H1 (cell line): ENCODE data around the gene MPPED2. TPM values are rescaled to one million over a fixed set of nuclear protein-coding genes. Genes with fewer than 3 reads are reported as not detected.

Experiments
- CTCF ChIA-PET: fragments of 300-600 bp; sonication (Branson Sonifier 250); formaldehyde crosslinking; loops from one replicate; lab custom pipeline; 2021; ENCODE audit not compliant: partially characterized antibody; lab: Charles Lee
- POLR2A ChIA-PET: fragments of 300-600 bp; sonication (Branson Sonifier 250); formaldehyde crosslinking; loops from one replicate; lab custom pipeline; 2021; ENCODE audit warnings: inconsistent platforms; ENCODE audit not compliant: partially characterized antibody; lab: Charles Lee
- DNase-seq, 2 experiments: peaks; one replicate each; pipeline versions ENCODE4 v3.0.0 to v3.0.0-alpha.2; 2010 to 2022; ENCODE audit warnings: low spot score in 2 of 2, low read depth in 1 of 2, mixed read lengths in 1 of 2
- FAIRE-seq: peaks from 2 replicates; lab custom pipeline; 2011; peaks lifted over from hg19 to GRCh38; lab: Jason Lieb, UNC
- H2AFZ ChIP-seq: 2 replicates; pipeline ENCODE4 v1.8.1; 2012; ENCODE audit warnings: low read length, inconsistent platforms
- H2AK5ac ChIP-seq: 2 replicates; pipeline ENCODE4 v1.6.1; 2013; ENCODE audit warnings: low read depth, low read length
- H2BK120ac ChIP-seq: replicated peaks from 2 replicates; pipeline ENCODE3; 2013; ENCODE audit warnings: low read depth, low read length, inconsistent platforms
- H2BK12ac ChIP-seq: 2 replicates; pipeline ENCODE4 v1.6.1; 2013; ENCODE audit warnings: low read depth, low read length
- H2BK15ac ChIP-seq: 2 replicates; pipeline ENCODE4 v1.6.1; 2013; ENCODE audit warnings: low read length
- H2BK20ac ChIP-seq: 2 replicates; pipeline ENCODE4 v1.6.1; 2013; ENCODE audit warnings: low read length
- H2BK5ac ChIP-seq: 2 replicates; pipeline ENCODE4 v1.6.1; 2013; ENCODE audit warnings: low read depth, low read length
- H3K14ac ChIP-seq: 2 replicates; pipeline ENCODE4 v1.6.1; 2013; ENCODE audit warnings: inconsistent platforms; ENCODE audit not compliant: insufficient read length
- H3K18ac ChIP-seq: 2 replicates; pipeline ENCODE4 v1.6.1; 2013; ENCODE audit warnings: low read length; ENCODE audit errors: extremely low read depth
- H3K23ac ChIP-seq: 2 replicates; pipeline ENCODE4 v1.6.1; 2013; ENCODE audit warnings: inconsistent platforms; ENCODE audit not compliant: insufficient read length
- H3K23me2 ChIP-seq: 2 replicates; pipeline ENCODE4 v1.6.1; 2013; ENCODE audit warnings: low read depth, low read length
- H3K27ac ChIP-seq: 2 replicates; pipeline ENCODE4 v1.6.1; 2011; ENCODE audit warnings: low read depth, low read length, inconsistent platforms
- H3K27me3 ChIP-seq, 4 experiments: replicated peaks in 1 of 4; 1 replicate in 1 of 4; 2 replicates in 3 of 4; pipeline versions ENCODE4 v1.6.1 to v1.8.1; 2011 to 2013; ENCODE audit warnings: low read length in 3 of 4, mild to moderate bottlenecking in 3 of 4, inconsistent platforms in 2 of 4, mixed read lengths in 2 of 4, moderate library complexity in 1 of 4; ENCODE audit not compliant: control insufficient read depth in 3 of 4, insufficient read depth in 3 of 4; ENCODE audit errors: extremely low read depth in 1 of 4
- H3K36me3 ChIP-seq, 4 experiments: 2 replicates each; pipeline versions ENCODE4 v1.6.1 to v1.8.1; 2011 to 2013; ENCODE audit warnings: mild to moderate bottlenecking in 4 of 4, low read length in 3 of 4, moderate library complexity in 2 of 4, control low read depth in 1 of 4, inconsistent platforms in 1 of 4; ENCODE audit not compliant: insufficient read depth in 4 of 4, control insufficient read depth in 2 of 4
- H3K4ac ChIP-seq: replicated peaks from 2 replicates; pipeline ENCODE3; 2013; ENCODE audit warnings: low read length, low read depth, mixed read lengths, inconsistent platforms; ENCODE audit not compliant: insufficient read length
- H3K4me1 ChIP-seq, 4 experiments: replicated peaks in 1 of 4; 1 replicate in 1 of 4; 2 replicates in 3 of 4; pipeline versions ENCODE4 v1.6.1 to v1.8.1; 2011 to 2013; ENCODE audit warnings: low read length in 3 of 4, inconsistent platforms in 2 of 4, mixed read lengths in 1 of 4; ENCODE audit not compliant: insufficient read depth in 4 of 4, control insufficient read depth in 3 of 4
- H3K4me2 ChIP-seq, 2 experiments: 2 replicates each; pipeline versions ENCODE4 v1.6.1 to v1.8.1; 2011 to 2013; ENCODE audit warnings: low read depth in 2 of 2, low read length in 2 of 2, control low read depth in 1 of 2, inconsistent platforms in 1 of 2, mild to moderate bottlenecking in 1 of 2; ENCODE audit not compliant: insufficient read depth in 1 of 2
- H3K4me3 ChIP-seq, 4 experiments: fragments of 200-600, 300-600 bp in 1 of 4; sonication (generic), shearing (Covaris generic), sonication (Bioruptor Twin) in 1 of 4; 2 replicates each; pipeline versions ENCODE4 v1.5.1 to v1.8.1; 2011 to 2016; ENCODE audit warnings: low read length in 4 of 4, low read depth in 3 of 4, control low read depth in 2 of 4, inconsistent platforms in 2 of 4, mild to moderate bottlenecking in 2 of 4, mixed read lengths in 1 of 4, moderate library complexity in 1 of 4; ENCODE audit not compliant: insufficient read depth in 2 of 4; ENCODE audit errors: extremely low read depth in 1 of 4
- H3K56ac ChIP-seq: replicated peaks from 2 replicates; pipeline ENCODE3; 2013; ENCODE audit warnings: low read depth, mild to moderate bottlenecking, mixed read lengths, low read length, inconsistent platforms; ENCODE audit not compliant: insufficient read length
- H3K79me1 ChIP-seq: 2 replicates; pipeline ENCODE4 v1.6.1; 2013; ENCODE audit warnings: low read depth, low read length, control low read depth
- H3K79me2 ChIP-seq, 2 experiments: 2 replicates each; pipeline versions ENCODE4 v1.6.1 to v1.8.1; 2012 to 2013; ENCODE audit warnings: low read length in 2 of 2, mild to moderate bottlenecking in 2 of 2, inconsistent platforms in 1 of 2; ENCODE audit not compliant: insufficient read depth in 2 of 2, control insufficient read depth in 1 of 2
- H3K9ac ChIP-seq, 4 experiments: replicated peaks in 1 of 4; 1 replicate in 1 of 4; 2 replicates in 3 of 4; pipeline versions ENCODE4 v1.6.1 to v1.8.1; 2011 to 2013; ENCODE audit warnings: low read depth in 3 of 4, low read length in 3 of 4, control low read depth in 2 of 4, mild to moderate bottlenecking in 2 of 4, moderate library complexity in 2 of 4, inconsistent platforms in 1 of 4; ENCODE audit errors: extremely low read depth in 1 of 4
- H3K9me3 ChIP-seq, 2 experiments: 2 replicates each; pipeline versions ENCODE4 v1.6.1 to v1.8.1; 2012 to 2013; ENCODE audit warnings: mild to moderate bottlenecking in 2 of 2, moderate library complexity in 2 of 2, control low read depth in 1 of 2, inconsistent platforms in 1 of 2, low read depth in 1 of 2, low read length in 1 of 2, mixed read lengths in 1 of 2; ENCODE audit not compliant: insufficient read depth in 2 of 2
- H4K20me1 ChIP-seq, 2 experiments: replicated peaks in 1 of 2; 2 replicates each; pipeline versions ENCODE3 to v1.8.1; 2011 to 2013; ENCODE audit warnings: inconsistent platforms in 2 of 2, low read length in 2 of 2, mild to moderate bottlenecking in 1 of 2; ENCODE audit not compliant: insufficient read depth in 2 of 2, control insufficient read depth in 1 of 2
- H4K5ac ChIP-seq: 2 replicates; pipeline ENCODE4 v1.6.1; 2013; ENCODE audit warnings: low read length, low read depth, mixed read lengths, inconsistent platforms; ENCODE audit not compliant: insufficient read length
- H4K8ac ChIP-seq: 2 replicates; pipeline ENCODE4 v1.8.0; 2013; ENCODE audit warnings: mild to moderate bottlenecking, moderate library complexity, low read length, inconsistent platforms; ENCODE audit not compliant: insufficient read depth; ENCODE audit errors: extremely low read depth
- H4K91ac ChIP-seq: replicated peaks from 2 replicates; pipeline ENCODE3; 2013; ENCODE audit warnings: low read length, mixed read lengths, inconsistent platforms; ENCODE audit not compliant: insufficient read length
- ASH2L ChIP-seq: fragments of 200-600, 300-600 bp; sonication (generic); IDR thresholded peaks from one replicate; pipeline ENCODE4 v1.7.1; 2017; ENCODE audit warnings: low read length
- BCL11A ChIP-seq, 2 experiments: IDR thresholded peaks; one replicate each; pipeline ENCODE4 v1.6.1; 2011; ENCODE audit warnings: low read depth in 2 of 2, low read length in 2 of 2, mild to moderate bottlenecking in 2 of 2
- EGR1 ChIP-seq: IDR thresholded peaks from 2 replicates; pipeline ENCODE4 v1.6.1; 2011; ENCODE audit warnings: low read depth, low read length, borderline replicate concordance
- GTF2F1 ChIP-seq: IDR thresholded peaks from 2 replicates; pipeline ENCODE4 v1.6.1; 2012; ENCODE audit warnings: low read depth, low read length, improper control_type of control experiment, borderline replicate concordance
- KDM1A ChIP-seq: fragments of 200-600, 300-600 bp; sonication (generic); IDR thresholded peaks from 2 replicates; pipeline ENCODE4 v1.7.1; 2016; ENCODE audit warnings: mild to moderate bottlenecking, low read length, borderline replicate concordance
- KDM4A ChIP-seq: IDR thresholded peaks from one replicate; pipeline ENCODE4 v1.7.1; 2012; ENCODE audit warnings: low read depth, mild to moderate bottlenecking, moderate library complexity, low read length, inconsistent platforms; ENCODE audit not compliant: severe bottlenecking
- POLR2AphosphoS5 ChIP-seq: IDR thresholded peaks from 2 replicates; pipeline ENCODE4 v1.6.1; 2011; ENCODE audit warnings: low read depth, low read length
- SIN3A ChIP-seq, 2 experiments: IDR thresholded peaks in 1 of 2; conservative IDR thresholded peaks in 1 of 2; 2 replicates each; pipeline ENCODE4 v1.6.1; 2011 to 2012; ENCODE audit warnings: low read length in 2 of 2, improper control_type of control experiment in 1 of 2, low read depth in 1 of 2, mild to moderate bottlenecking in 1 of 2
- YY1 ChIP-seq: IDR thresholded peaks from 2 replicates; pipeline ENCODE4 v1.6.1; 2011; ENCODE audit warnings: low read depth, mild to moderate bottlenecking, low read length
- WGBS, 2 experiments: shearing (Covaris generic) in 1 of 2; methylation state at CpG; one replicate each; pipeline versions ENCODE4 v1.1.6 to v1.1.7; 2013 to 2015; ENCODE audit warnings: low lambda C conversion rate in 2 of 2, mixed read lengths in 2 of 2, inconsistent platforms in 1 of 2, low coverage in 1 of 2, missing lambda C conversion rate in 1 of 2; ENCODE audit not compliant: insufficient replicate concordance in 2 of 2, insufficient coverage in 1 of 2, insufficient read length in 1 of 2; ENCODE audit errors: extremely low coverage in 1 of 2, missing lambda C conversion rate in 1 of 2; 5-methylcytosine and 5-hydroxymethylcytosine counted together
- polyA plus RNA-seq, 7 experiments: library from polyadenylated mRNA; depleted of rRNA in 3 of 7; stranded (reverse) in 5 of 7; unstranded in 2 of 7; fragments of >200 nt in 5 of 7; fragments of 200-250 nt in 2 of 7; gene quantifications; 1 replicate in 5 of 7; 2 replicates in 1 of 7; 4 replicates in 1 of 7; pipeline versions ENCODE4 v1.2.1 to v1.2.3, GENCODE V29; 2011 to 2013; ENCODE audit warnings: missing spikeins in 2 of 7, mixed read lengths in 2 of 7
- total RNA-seq: library from RNA; stranded (reverse); fragmentation: NEBNext Ultra II Directional; extraction: Animal tissue kit (Norgen Biotek cat#: 25700); gene quantifications from 2 replicates; pipeline ENCODE4 v1.2.1, GENCODE V29; 2021
- TF ChIP-seq, protein P1 (sequence below): IDR thresholded peaks from 2 replicates; pipeline ENCODE4 v1.6.1; 2011; ENCODE audit warnings: low read length, improper control_type of control experiment
- TF ChIP-seq, protein P2 (sequence below): IDR thresholded peaks from 2 replicates; pipeline ENCODE4 v1.6.1; 2012; ENCODE audit warnings: low read length, inconsistent platforms

Gene MPPED2
- total and polyA plus RNA-seq, 2 of the 8 experiments (the other 6 are each of a cell fraction or from before 2014, with no cell fraction given), result 1.3 to 3.5 TPM

DNA sequence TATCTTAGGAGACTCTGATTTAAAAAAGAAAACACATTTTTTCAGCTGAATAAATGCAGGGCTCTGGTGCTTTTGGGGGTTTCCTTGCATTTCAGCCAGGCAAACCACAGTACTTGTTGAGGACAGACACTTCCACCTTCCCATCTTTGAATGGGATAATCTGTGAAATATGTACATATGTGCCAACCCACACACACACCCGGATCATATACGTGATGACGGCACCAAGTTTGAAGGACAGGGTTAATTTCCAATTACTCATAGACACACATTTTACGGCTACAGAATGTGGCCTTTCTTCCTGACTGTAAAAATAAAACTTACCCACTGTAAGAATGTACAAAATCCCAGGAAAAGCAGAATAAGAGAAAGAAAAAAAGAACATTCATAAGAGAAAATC is 104.4 kb downstream of the MPPED2 start:
- H2BK15ac ChIP-seq, result no peak overlapping the region
- H3K56ac ChIP-seq, result no peak overlapping the region
- no peaks in the 10 kb centered on the region for H3K23me2 ChIP-seq
- no peak overlapping the region for H2BK5ac ChIP-seq
- H4K8ac ChIP-seq, result no peak overlapping the region
- H3K14ac ChIP-seq, result no peak overlapping the region
- ChIA-PET CTCF (interaction anchor here (1.4 kb wide), 1 partner anchor 97 kb away, joined by 3 read pairs; no protein-coding TSS in a partner anchor), POLR2A (no interaction called here)
- H2BK12ac ChIP-seq, result no peak overlapping the region
- no peaks in the 10 kb centered on the region for H3K79me2 ChIP-seq
- H3K79me1 ChIP-seq, result no peaks in the 10 kb centered on the region
- FAIRE-seq (no peak), DNase-seq (no peak)
- no peak overlapping the region for H2BK120ac ChIP-seq
- no peaks in the 10 kb centered on the region for H3K9me3 ChIP-seq
- no peak overlapping the region for H3K4me2 ChIP-seq
- H3K4ac ChIP-seq, result no peak overlapping the region
- no peak overlapping the region for H4K91ac ChIP-seq
- H3K18ac ChIP-seq, result no peak overlapping the region
- H2AK5ac ChIP-seq, result no peak overlapping the region
- H2AFZ ChIP-seq, result no peak overlapping the region
- H2BK20ac ChIP-seq, result no peak overlapping the region
- no peak overlapping the region for H3K9ac ChIP-seq
- H3K27me3 ChIP-seq, result no peaks in the 10 kb centered on the region
- no peaks in the 10 kb centered on the region for H3K36me3 ChIP-seq
- no peak overlapping the region for H3K4me3 ChIP-seq
- peaks cover 4 to 20% (median 14%) of the 10 kb centered on the region in 4 experiments; a peak in 5 of 7 replicates for H3K4me1 ChIP-seq
- 92% methylated on average over 4 of the region's 4 CpGs; no CpG with 5 or more reads in 1 of the 2 experiments for WGBS, 2 experiments
- TF ChIP-seq, protein P1, sequence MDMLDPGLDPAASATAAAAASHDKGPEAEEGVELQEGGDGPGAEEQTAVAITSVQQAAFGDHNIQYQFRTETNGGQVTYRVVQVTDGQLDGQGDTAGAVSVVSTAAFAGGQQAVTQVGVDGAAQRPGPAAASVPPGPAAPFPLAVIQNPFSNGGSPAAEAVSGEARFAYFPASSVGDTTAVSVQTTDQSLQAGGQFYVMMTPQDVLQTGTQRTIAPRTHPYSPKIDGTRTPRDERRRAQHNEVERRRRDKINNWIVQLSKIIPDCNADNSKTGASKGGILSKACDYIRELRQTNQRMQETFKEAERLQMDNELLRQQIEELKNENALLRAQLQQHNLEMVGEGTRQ, result no peak
- TF ChIP-seq, protein P2, sequence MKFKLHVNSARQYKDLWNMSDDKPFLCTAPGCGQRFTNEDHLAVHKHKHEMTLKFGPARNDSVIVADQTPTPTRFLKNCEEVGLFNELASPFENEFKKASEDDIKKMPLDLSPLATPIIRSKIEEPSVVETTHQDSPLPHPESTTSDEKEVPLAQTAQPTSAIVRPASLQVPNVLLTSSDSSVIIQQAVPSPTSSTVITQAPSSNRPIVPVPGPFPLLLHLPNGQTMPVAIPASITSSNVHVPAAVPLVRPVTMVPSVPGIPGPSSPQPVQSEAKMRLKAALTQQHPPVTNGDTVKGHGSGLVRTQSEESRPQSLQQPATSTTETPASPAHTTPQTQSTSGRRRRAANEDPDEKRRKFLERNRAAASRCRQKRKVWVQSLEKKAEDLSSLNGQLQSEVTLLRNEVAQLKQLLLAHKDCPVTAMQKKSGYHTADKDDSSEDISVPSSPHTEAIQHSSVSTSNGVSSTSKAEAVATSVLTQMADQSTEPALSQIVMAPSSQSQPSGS, result no peak
- TF ChIP-seq POLR2AphosphoS5, result no peak
- no peak for TF ChIP-seq KDM4A
- TF ChIP-seq GTF2F1, result no peak
- no peak for TF ChIP-seq SIN3A (conservative IDR thresholded peaks at IDR 0.05 in 1 of 2, IDR thresholded peaks at IDR 0.05 in 1 of 2; ENCODE audit: low read depth in 1 of 2, low read length in 2 of 2)
- TF ChIP-seq ASH2L, result no peak
- TF ChIP-seq EGR1, result no peak
- no peak for TF ChIP-seq BCL11A (IDR thresholded peaks at IDR 0.05; ENCODE audit: low read depth in 2 of 2, low read length in 2 of 2)
- no peak for TF ChIP-seq KDM1A
- TF ChIP-seq YY1, result no peak
- TF ChIP-seq, all 59 proteins: peak for 0
- H3K27ac ChIP-seq, result no peak overlapping the region
- no peak overlapping the region for H4K5ac ChIP-seq
- no peaks in the 10 kb centered on the region for H4K20me1 ChIP-seq
- H3K23ac ChIP-seq, result no peak overlapping the region
